Mononuclear cell (primary cell): Measurements from ENCODE around the gene SEPHS1. TPM values are rescaled to one million over a fixed set of nuclear protein-coding genes. Genes with fewer than 3 reads are reported as not detected.

Experiments
- total RNA-seq: library from RNA; depleted of rRNA; stranded (reverse); fragments of >200 nt; gene quantifications from one replicate; pipeline ENCODE4 v1.2.3, GENCODE V29; 2012

The SEPHS1 gene
- total RNA-seq, 1 donor: 14.6 TPM

Other genes starting within 250 kb of the SEPHS1 start
- gene OPTN, start 248.1 kb downstream of the SEPHS1 start, total RNA-seq: 36.8 TPM
- 0.42 TPM for gene MCM10, start 186.7 kb downstream of the SEPHS1 start, total RNA-seq
- gene UCMA, start 113.9 kb downstream of the SEPHS1 start, total RNA-seq: not detected
- 8.3 TPM for gene PHYH, start 48.2 kb downstream of the SEPHS1 start, total RNA-seq
- gene BEND7, start 180.7 kb upstream of the SEPHS1 start, total RNA-seq: 0.31 TPM
- gene PRPF18, start 238.7 kb upstream of the SEPHS1 start, total RNA-seq: 42.7 TPM